B cell (primary cell): ENCODE results near the gene KCND2.

Experiments used
- CTCF ChIP-seq: fragments of 200-600 bp; IDR thresholded peaks from one replicate; pipeline ENCODE4 v1.8.0; 2022; ENCODE audit warnings: antibody characterized with exemption, mild to moderate bottlenecking
- EZH2 ChIP-seq: IDR thresholded peaks from 2 replicates; pipeline ENCODE4 v1.6.1; 2012; ENCODE audit warnings: borderline replicate concordance, low read depth, mild to moderate bottlenecking, moderate library complexity, low read length; ENCODE audit not compliant: insufficient read depth, poor library complexity, severe bottlenecking

GRCh38 chr7:120320218-120320961, 47.4 kb downstream of the KCND2 start:
- TF ChIP-seq CTCF = no peak
- TF ChIP-seq EZH2 = no peak
